HCT116 (cell line): ENCODE results near the gene NLRP8. TPM values are rescaled to one million over a fixed set of nuclear protein-coding genes. Genes with fewer than 3 reads are reported as not detected.

Experiments
- ATAC-seq: fragments of 200-7000 bp; cut with Tn5 transposase; 2 replicates; pipeline ENCODE4 v1.9.1; 2020; ENCODE audit warnings: mild to moderate bottlenecking, moderate library complexity
- BruUV-seq: library from RNA; stranded (reverse); fragments of 400-500 nt; replicated peaks from 2 replicates; lab custom pipeline; 2021; lab: Mats Ljungman, UMichigan
- CTCF ChIA-PET: fragments of 300-600 bp; sonication (Branson Sonifier 250); formaldehyde crosslinking; loops from one replicate; lab custom pipeline; 2021; ENCODE audit warnings: antibody characterized with exemption; lab: Charles Lee
- POLR2A ChIA-PET: fragments of 300-600, 350-600 bp; sonication (Branson Sonifier 250); formaldehyde crosslinking; loops from one replicate; lab custom pipeline; 2021; ENCODE audit warnings: antibody characterized with exemption; lab: Charles Lee
- RAD21 ChIA-PET, 2 experiments: fragments of 300-600 bp; sonication (Branson Sonifier 250); formaldehyde crosslinking; loops; one replicate each; lab custom pipeline; 2023; ENCODE audit warnings: low total read pairs in 2 of 2; ENCODE audit not compliant: uncharacterized antibody in 2 of 2, unreplicated experiment in 2 of 2, low non-redundant PET in 1 of 2; lab: Charles Lee
- DNase-seq: peaks from one replicate; pipeline ENCODE4 v3.0.0-alpha.2; 2010; ENCODE audit warnings: low read depth, low spot score
- H2AFZ ChIP-seq: fragments of 200-600 bp; shearing (Covaris generic), sonication (generic); 2 replicates; pipeline ENCODE4 v1.6.1; 2017; ENCODE audit warnings: low read depth, mixed run types, mixed read lengths, antibody characterized with exemption, low read length; ENCODE audit not compliant: poor library complexity, severe bottlenecking
- H3K27ac ChIP-seq: 2 replicates; pipeline ENCODE4 v1.5.1; 2012; ENCODE audit warnings: low read depth, low read length
- H3K27me3 ChIP-seq: fragments of 200-600 bp; sonication (generic); 2 replicates; pipeline ENCODE4 v1.6.1; 2016; ENCODE audit warnings: mixed run types, low read length, mixed read lengths; ENCODE audit not compliant: insufficient read depth
- H3K36me3 ChIP-seq, 2 experiments: fragments of 200-500 bp in 1 of 2; fragments of 200-600 bp in 1 of 2; sonication (Bioruptor generic) in 1 of 2; sonication (generic) in 1 of 2; 2 replicates each; pipeline versions ENCODE4 v1.5.1 to v1.6.1; 2014 to 2016; ENCODE audit warnings: low read length in 2 of 2, inconsistent platforms in 1 of 2, mixed read lengths in 1 of 2, mixed run types in 1 of 2; ENCODE audit not compliant: insufficient read depth in 2 of 2, control insufficient read depth in 1 of 2
- H3K4me1 ChIP-seq, 2 experiments: fragments of 200-600 bp in 1 of 2; sonication (generic) in 1 of 2; 2 replicates each; pipeline versions ENCODE4 v1.5.1 to v1.6.1; 2012 to 2017; ENCODE audit warnings: low read length in 2 of 2, inconsistent platforms in 1 of 2, mild to moderate bottlenecking in 1 of 2, mixed read lengths in 1 of 2, mixed run types in 1 of 2, moderate library complexity in 1 of 2; ENCODE audit not compliant: insufficient read depth in 2 of 2, control insufficient read depth in 1 of 2
- H3K4me2 ChIP-seq: fragments of 200-600 bp; sonication (generic); 2 replicates; pipeline ENCODE4 v1.6.1; 2017; ENCODE audit warnings: mixed run types, low read length, mixed read lengths
- H3K4me3 ChIP-seq, 2 experiments: fragments of 200-600 bp in 1 of 2; sonication (generic) in 1 of 2; replicated peaks in 1 of 2; 2 replicates each; pipeline ENCODE4 v1.5.1; 2011 to 2016; ENCODE audit warnings: low read length in 2 of 2, control low read depth in 1 of 2, low read depth in 1 of 2, mild to moderate bottlenecking in 1 of 2, mixed read lengths in 1 of 2, mixed run types in 1 of 2
- H3K79me2 ChIP-seq: fragments of 200-600 bp; sonication (generic); 2 replicates; pipeline ENCODE4 v1.6.1; 2017; ENCODE audit warnings: mild to moderate bottlenecking, mixed run types, low read length, moderate library complexity, mixed read lengths; ENCODE audit not compliant: insufficient read depth
- H3K9ac ChIP-seq: fragments of 200-600 bp; sonication (generic); 2 replicates; pipeline ENCODE4 v1.6.1; 2016; ENCODE audit warnings: low read length, mixed read lengths
- H3K9me2 ChIP-seq: fragments of 200-600 bp; sonication (generic), shearing (Covaris generic); 2 replicates; pipeline ENCODE4 v1.6.1; 2017; ENCODE audit warnings: mixed run types, mild to moderate bottlenecking, moderate library complexity; ENCODE audit not compliant: insufficient read depth
- H3K9me3 ChIP-seq, 2 experiments: fragments of 200-500 bp in 1 of 2; fragments of 200-600 bp in 1 of 2; sonication (Bioruptor generic) in 1 of 2; sonication (generic) in 1 of 2; 2 replicates each; pipeline ENCODE4 v1.6.1; 2014 to 2017; ENCODE audit warnings: low read length in 2 of 2, mixed read lengths in 2 of 2, inconsistent platforms in 1 of 2, low read depth in 1 of 2, mild to moderate bottlenecking in 1 of 2, mixed run types in 1 of 2, moderate library complexity in 1 of 2; ENCODE audit not compliant: control insufficient read depth in 1 of 2, insufficient read depth in 1 of 2
- H4K20me1 ChIP-seq: fragments of 200-600 bp; sonication (generic), shearing (Covaris generic); 2 replicates; pipeline ENCODE4 v1.6.1; 2017; ENCODE audit warnings: mixed run types, mild to moderate bottlenecking, moderate library complexity; ENCODE audit not compliant: insufficient read depth
- CEBPB ChIP-seq: IDR thresholded peaks from 2 replicates; pipeline ENCODE4 v1.6.1; 2012; ENCODE audit warnings: low read depth
- CTCF ChIP-seq, 3 experiments: fragments of 200-600 bp in 1 of 3; sonication (generic) in 1 of 3; IDR thresholded peaks in 2 of 3; conservative IDR thresholded peaks in 1 of 3; 2 replicates each; pipeline ENCODE4 v1.5.1; 2012 to 2017; ENCODE audit warnings: low read depth in 2 of 3, low read length in 2 of 3, antibody characterized with exemption in 1 of 3, borderline replicate concordance in 1 of 3, control low read depth in 1 of 3, mild to moderate bottlenecking in 1 of 3, mixed read lengths in 1 of 3, mixed run types in 1 of 3, moderate library complexity in 1 of 3; ENCODE audit not compliant: insufficient read depth in 1 of 3
- EZH2phosphoT487 ChIP-seq: fragments of 200-600 bp; IDR thresholded peaks from 2 replicates; pipeline ENCODE4 v1.6.1; 2018; ENCODE audit warnings: antibody characterized with exemption, borderline replicate concordance
- JUND ChIP-seq: IDR thresholded peaks from 2 replicates; pipeline ENCODE4 v1.6.1; 2012
- MAX ChIP-seq: IDR thresholded peaks from 2 replicates; pipeline ENCODE4 v1.6.1; 2012
- POLR2AphosphoS5 ChIP-seq: IDR thresholded peaks from 2 replicates; pipeline ENCODE4 v1.6.1; 2011; ENCODE audit warnings: mild to moderate bottlenecking, low read depth, low read length, moderate library complexity
- intact Hi-C: fragments of 100-400 bp; cut with micrococcal nuclease; formaldehyde crosslinking; loops from 2 replicates; pipeline ENCODE4 v1.10.0; 2022
- total RNA-seq: library from RNA; stranded (reverse); gene quantifications from one replicate; pipeline ENCODE4 v1.2.1, GENCODE V29; 2021; ENCODE audit not compliant: unreplicated experiment

Gene NLRP8
- total RNA-seq, 1 experiment from 2014 or later, result not detected

- TF ChIP-seq CTCF (IDR thresholded peaks at IDR 0.05 in 2 of 3, conservative IDR thresholded peaks at IDR 0.05 in 1 of 3; ENCODE audit: borderline replicate concordance in 1 of 3, insufficient read depth in 1 of 3, low read depth in 2 of 3, low read length in 2 of 3) (no peak), POLR2AphosphoS5 (no peak)
These were observed 37.6 kb downstream of the NLRP8 start (continued) for GRCh38 chr19:55985254-55985653.

GRCh38 chr19:55986487-55986886 is 38.9 kb downstream of the NLRP8 start, which contains the start of gene NLRP5:
Gene NLRP5 (plus strand): TSS chr19:55986775.
- Histone ChIP-seq H3K9ac (no peak within 1 kb of the TSS), H3K4me1 (no peaks in the 10 kb centered on the region), H2AFZ (no peak within 1 kb of the TSS), H3K36me3 (no peaks in the 10 kb centered on the region), H3K4me2 (no peak within 1 kb of the TSS; the same call in 1 of the 2 replicates), H3K27me3 (0 out of 2 replicates have a peak, but pooled peaks cover 5% of the 10 kb centered on the region), H3K79me2 (no peaks in the 10 kb centered on the region), H4K20me1 (no peaks in the 10 kb centered on the region), H3K4me3 (no peak within 1 kb of the TSS), H3K9me2 (no peaks in the 10 kb centered on the region), H3K9me3 (no peaks in the 10 kb centered on the region), H3K27ac (no peak within 1 kb of the TSS)
- TF ChIP-seq JUND (no peak), MAX (peak; percentile 47), CTCF (IDR thresholded peaks at IDR 0.05 in 2 of 3, conservative IDR thresholded peaks at IDR 0.05 in 1 of 3; ENCODE audit: borderline replicate concordance in 1 of 3, insufficient read depth in 1 of 3, low read depth in 2 of 3, low read length in 2 of 3) (no peak), CEBPB (no peak), EZH2phosphoT487 (no peak)
- BruUV-seq, result no TSS peak
- ChIA-PET CTCF (no interaction called here), RAD21 (no interaction called here), POLR2A (no interaction called here)
- ATAC-seq, result peak; percentile 87
- intact Hi-C loops, result no loop called here
- peak; percentile 7 for DNase-seq
